Epithelial cell of prostate (primary cell): Measurements from ENCODE around the gene GREB1.

Source experiments
- DNase-seq: peaks from one replicate; pipeline ENCODE4 v3.0.0-alpha.2; 2011; ENCODE audit warnings: low read depth, low spot score
- H3K27ac ChIP-seq: fragments of 450-650 bp; 2 replicates; pipeline ENCODE4 v1.5.1; 2017; ENCODE audit warnings: mild to moderate bottlenecking

GREB1 gene

GRCh38 chr2:11592671-11593574 lies 59.1 kb downstream of the GREB1 start:
- H3K27ac ChIP-seq = no peak overlapping the region

DNA sequence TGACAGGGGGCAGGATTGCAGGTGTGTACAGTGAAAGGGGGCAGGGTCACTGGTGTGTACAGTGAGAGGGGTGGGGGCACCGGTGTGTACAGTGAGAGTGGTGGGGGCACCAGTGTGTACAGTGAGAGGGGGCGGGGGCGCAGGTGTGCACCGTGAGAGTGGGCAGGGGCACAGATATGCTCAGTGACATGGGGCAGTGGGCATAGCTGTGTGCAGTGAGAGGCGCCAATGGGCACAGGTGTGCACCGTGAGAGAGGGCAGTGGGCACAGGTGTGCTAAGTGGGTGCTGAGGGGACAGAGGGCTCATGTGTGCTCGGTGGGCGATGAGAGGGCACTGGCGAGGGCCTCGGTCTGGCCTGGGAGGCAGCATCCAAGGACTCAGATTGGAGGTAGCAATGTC lies 63.0 kb downstream of the GREB1 start:
- no peak for DNase-seq
- no peak overlapping the region for H3K27ac ChIP-seq

More at GRCh38 chr2:11592671-11593574, 59.1 kb downstream of the GREB1 start:
- no peak for DNase-seq

GRCh38 chr2:11597538-11598225 lies 63.8 kb downstream of the GREB1 start:
- DNase-seq = no peak
- H3K27ac ChIP-seq = no peak overlapping the region

GRCh38 chr2:11598228-11598731 lies 64.4 kb downstream of the GREB1 start:
- no peak for DNase-seq
- no peak overlapping the region for H3K27ac ChIP-seq

- DNase-seq = no peak
- H3K27ac ChIP-seq = no peak overlapping the region
These were observed 68.8 kb downstream of the GREB1 start for GRCh38 chr2:11602563-11603204.

- DNase-seq = no peak
- no peak overlapping the region for H3K27ac ChIP-seq
These were observed 76.9 kb downstream of the GREB1 start for GRCh38 chr2:11610624-11611242.

DNA sequence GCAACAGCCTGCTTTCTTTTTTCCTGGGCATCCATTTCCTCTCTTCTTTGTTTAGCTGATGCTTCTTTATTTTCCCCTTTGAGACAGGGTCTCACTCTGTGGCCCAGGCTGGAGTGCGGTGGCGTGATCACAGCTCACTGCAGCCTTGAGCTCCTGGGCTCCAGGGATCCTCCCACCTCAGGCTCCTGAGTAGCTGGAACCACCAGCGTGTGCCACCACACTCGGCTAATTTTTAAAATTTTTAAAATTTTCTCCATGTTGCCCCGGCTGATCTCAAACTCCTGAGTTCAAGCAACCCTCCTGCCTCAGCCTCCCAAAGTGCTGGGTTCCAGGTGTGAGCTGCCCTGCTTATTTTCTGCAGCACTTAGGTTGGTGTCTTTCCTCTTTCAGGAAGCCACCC lies 77.4 kb downstream of the GREB1 start:
- no peak for DNase-seq
- no peak overlapping the region for H3K27ac ChIP-seq

DNA sequence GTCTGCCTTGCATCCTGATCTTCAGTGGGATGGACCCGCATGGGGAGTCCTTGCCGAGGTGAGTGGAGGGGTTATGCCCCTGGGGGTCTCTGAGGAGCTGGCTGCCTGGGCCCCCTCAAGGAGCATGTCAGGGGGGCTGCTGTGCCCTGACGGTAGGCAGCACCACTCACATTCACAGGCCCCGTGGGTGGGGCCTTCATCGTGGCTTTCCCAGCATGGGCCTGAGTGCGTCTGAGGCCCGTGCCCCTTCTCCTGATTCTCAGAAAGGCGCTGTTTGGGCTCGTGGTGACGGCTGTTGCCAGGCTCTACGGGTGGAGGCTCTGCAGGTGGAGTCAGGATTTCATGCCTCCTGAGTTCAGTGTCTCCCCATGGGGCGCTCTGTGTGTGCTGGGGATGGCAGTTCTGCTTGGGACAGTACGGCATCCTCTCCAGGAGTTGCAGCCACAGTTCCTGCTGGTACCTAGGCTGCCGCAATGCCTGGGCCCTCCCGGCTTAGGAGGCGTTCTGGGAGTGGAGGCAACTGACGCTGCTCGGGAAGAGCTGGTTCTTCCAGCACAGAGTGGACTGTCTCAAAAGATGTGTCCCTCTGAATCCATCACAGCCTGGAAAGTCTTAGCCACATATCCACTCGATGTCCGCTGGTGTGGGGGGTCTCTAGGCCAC lies 78.8 kb downstream of the GREB1 start:
- H3K27ac ChIP-seq = no peak overlapping the region
- DNase-seq = no peak

- H3K27ac ChIP-seq = no peak overlapping the region
These were observed 79.5 kb downstream of the GREB1 start for GRCh38 chr2:11613297-11613696.

DNA sequence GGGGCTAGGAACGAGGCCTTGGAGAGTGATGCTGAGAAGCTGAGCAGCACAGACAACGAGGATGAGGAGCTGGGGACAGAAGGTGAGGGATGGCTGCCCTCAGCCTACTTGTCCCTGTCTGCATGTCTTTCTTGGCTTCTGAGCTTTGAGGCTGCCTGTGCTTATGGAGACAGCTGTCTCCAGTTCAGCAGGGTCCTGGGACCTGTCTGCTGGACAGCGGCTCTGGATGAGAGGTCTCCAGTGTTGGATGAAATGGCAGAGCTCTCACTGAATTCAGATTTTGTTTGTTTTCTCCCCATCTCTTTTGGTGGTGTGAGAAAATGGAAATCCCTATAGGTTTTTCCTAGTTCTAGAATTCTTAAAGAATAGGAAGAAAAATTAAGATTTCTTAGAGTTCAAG lies 81.4 kb downstream of the GREB1 start:
- no peak overlapping the region for H3K27ac ChIP-seq
- no peak for DNase-seq

More at GRCh38 chr2:11613297-11613696, 79.5 kb downstream of the GREB1 start:
- DNase-seq = no peak

DNA sequence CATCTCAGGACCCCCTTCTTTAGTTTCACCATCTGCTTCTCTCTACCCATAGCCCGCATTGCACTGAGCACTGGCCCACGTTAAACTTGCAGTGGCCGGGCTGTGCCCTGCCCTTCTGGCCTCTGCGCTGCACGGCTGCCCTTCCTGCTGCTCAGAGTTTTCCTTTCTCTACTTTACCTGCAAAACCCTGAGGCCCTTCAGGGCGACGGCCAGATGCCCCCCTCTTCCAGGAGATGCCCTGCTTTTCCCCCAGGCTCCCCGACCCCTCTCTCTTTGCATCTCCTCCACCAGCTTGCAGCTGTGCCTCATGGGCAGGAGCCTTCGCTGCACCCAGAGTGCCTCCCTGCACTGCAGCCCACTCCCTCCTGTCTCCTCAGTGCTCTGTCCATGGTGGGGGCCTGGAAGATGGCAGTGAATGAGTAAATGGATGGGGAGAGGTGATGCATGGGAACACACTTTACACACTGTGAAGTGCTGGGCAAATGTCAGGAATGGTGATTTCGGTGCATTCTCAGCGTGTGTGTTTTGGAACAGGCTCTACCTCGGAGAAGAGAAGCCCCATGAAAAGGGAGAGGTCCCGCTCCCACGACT lies 82.3 kb downstream of the GREB1 start:
- H3K27ac ChIP-seq = no peak overlapping the region
- DNase-seq = no peak

GRCh38 chr2:11616851-11617415 lies 83.1 kb downstream of the GREB1 start:
- H3K27ac ChIP-seq = no peak overlapping the region
- no peak for DNase-seq

DNA sequence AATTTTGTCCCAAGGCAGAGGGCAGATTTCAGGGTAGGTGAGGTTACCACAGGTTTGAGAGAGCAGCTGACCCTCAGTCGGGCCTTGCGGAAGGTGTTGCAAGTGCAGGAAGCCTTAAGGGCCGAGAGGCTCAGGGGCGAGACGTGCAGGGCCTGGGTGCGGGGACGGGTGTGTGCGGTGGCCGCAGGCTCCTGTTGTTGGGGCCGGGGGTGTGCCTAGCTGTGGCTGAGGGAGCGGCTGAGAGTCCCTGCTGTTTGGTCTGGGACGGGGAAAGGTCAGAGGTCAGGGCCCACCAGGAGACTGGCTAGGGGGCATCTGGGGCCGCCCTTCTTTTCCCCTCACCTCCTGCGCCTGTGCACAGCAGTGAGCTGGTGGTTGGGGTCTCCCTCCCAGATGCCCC lies 83.7 kb downstream of the GREB1 start:
- DNase-seq = no peak
- H3K27ac ChIP-seq = no peak overlapping the region

DNA sequence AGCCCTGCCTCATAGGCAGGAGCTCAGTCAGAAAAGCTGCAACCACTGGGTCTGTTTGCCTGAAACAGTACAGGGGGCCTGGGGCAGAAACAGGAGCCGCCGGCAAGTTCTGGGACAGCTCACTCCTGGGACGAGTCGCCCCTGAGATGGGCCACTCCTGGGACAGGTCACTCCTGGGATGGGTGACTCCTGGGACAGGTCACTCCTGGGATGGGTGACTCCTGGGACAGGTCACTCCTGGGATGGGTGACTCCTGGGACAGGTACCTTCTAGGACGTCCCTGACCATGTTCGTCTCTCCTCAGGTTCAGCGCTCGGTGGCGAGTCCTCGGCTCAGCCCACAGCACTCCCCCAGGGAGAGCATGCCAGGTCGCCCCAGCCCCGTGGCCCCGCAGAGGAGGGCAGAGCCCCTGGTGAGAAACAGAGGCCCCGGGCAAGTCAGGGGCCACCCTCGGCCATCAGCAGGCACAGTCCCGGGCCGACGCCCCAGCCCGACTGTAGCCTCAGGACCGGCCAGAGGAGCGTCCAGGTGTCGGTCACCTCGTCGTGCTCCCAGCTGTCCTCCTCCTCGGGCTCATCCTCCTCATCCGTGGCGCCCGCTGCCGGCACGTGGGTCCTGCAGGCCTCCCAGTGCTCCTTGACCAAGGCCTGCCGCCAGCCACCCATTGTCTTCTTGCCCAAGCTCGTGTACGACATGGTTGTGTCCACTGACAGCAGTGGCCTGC lies 84.3 kb downstream of the GREB1 start:
- DNase-seq = no peak

DNA sequence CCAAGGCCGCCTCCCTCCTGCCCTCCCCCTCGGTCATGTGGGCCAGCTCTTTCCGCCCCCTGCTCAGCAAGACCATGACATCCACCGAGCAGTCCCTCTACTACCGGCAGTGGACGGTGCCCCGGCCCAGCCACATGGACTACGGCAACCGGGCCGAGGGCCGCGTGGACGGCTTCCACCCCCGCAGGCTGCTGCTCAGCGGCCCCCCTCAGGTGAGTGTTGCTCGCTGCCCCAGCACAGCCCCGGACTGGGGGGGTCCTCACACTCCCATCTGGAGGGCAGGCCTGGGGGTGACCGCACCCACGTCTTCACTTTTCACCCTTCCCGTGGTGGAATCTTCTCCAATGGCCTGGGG lies 84.8 kb downstream of the GREB1 start:
- no peak for DNase-seq
- no peak overlapping the region for H3K27ac ChIP-seq

More for the DNA sequence above, 84.3 kb downstream of the GREB1 start:
- H3K27ac ChIP-seq = no peak overlapping the region

GRCh38 chr2:11621410-11621809 lies 87.6 kb downstream of the GREB1 start:
- DNase-seq = no peak

DNA sequence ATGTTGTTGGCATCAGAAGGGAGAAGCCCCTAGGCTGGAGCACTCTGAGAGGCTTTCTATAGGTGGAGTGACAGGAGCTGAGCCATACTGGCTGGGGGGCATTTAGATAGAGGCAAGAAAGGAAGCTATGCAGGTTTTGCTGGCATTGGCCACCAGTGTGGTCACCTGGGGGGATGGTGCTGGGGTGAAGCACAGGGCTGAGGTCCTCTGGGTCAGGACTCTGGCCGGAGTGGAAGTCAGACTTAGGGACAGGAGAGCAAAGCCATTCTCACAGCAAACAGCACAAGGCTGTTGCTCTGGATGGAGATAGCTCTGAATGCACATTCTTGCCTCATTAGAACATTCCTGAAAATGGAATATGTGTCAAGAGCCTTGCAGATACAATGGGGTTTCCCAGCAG lies 88.8 kb downstream of the GREB1 start:
- no peak for DNase-seq
- no peak overlapping the region for H3K27ac ChIP-seq

More at GRCh38 chr2:11621410-11621809, 87.6 kb downstream of the GREB1 start:
- H3K27ac ChIP-seq = no peak overlapping the region

- H3K27ac ChIP-seq = no peak overlapping the region
- no peak for DNase-seq
These were observed 91.0 kb downstream of the GREB1 start for GRCh38 chr2:11624893-11625292.

GRCh38 chr2:11625671-11626070 lies 91.8 kb downstream of the GREB1 start:
- no peak overlapping the region for H3K27ac ChIP-seq
- no peak for DNase-seq
